ENCODE measurements around the gene INPPL1.
"Not testable (repeated sequence)": the region's sequence is repeated elsewhere in the genome, so short reads cannot be mapped to it uniquely, and the experiment has no call there.

Gene INPPL1, protein sequence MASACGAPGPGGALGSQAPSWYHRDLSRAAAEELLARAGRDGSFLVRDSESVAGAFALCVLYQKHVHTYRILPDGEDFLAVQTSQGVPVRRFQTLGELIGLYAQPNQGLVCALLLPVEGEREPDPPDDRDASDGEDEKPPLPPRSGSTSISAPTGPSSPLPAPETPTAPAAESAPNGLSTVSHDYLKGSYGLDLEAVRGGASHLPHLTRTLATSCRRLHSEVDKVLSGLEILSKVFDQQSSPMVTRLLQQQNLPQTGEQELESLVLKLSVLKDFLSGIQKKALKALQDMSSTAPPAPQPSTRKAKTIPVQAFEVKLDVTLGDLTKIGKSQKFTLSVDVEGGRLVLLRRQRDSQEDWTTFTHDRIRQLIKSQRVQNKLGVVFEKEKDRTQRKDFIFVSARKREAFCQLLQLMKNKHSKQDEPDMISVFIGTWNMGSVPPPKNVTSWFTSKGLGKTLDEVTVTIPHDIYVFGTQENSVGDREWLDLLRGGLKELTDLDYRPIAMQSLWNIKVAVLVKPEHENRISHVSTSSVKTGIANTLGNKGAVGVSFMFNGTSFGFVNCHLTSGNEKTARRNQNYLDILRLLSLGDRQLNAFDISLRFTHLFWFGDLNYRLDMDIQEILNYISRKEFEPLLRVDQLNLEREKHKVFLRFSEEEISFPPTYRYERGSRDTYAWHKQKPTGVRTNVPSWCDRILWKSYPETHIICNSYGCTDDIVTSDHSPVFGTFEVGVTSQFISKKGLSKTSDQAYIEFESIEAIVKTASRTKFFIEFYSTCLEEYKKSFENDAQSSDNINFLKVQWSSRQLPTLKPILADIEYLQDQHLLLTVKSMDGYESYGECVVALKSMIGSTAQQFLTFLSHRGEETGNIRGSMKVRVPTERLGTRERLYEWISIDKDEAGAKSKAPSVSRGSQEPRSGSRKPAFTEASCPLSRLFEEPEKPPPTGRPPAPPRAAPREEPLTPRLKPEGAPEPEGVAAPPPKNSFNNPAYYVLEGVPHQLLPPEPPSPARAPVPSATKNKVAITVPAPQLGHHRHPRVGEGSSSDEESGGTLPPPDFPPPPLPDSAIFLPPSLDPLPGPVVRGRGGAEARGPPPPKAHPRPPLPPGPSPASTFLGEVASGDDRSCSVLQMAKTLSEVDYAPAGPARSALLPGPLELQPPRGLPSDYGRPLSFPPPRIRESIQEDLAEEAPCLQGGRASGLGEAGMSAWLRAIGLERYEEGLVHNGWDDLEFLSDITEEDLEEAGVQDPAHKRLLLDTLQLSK

DNA sequence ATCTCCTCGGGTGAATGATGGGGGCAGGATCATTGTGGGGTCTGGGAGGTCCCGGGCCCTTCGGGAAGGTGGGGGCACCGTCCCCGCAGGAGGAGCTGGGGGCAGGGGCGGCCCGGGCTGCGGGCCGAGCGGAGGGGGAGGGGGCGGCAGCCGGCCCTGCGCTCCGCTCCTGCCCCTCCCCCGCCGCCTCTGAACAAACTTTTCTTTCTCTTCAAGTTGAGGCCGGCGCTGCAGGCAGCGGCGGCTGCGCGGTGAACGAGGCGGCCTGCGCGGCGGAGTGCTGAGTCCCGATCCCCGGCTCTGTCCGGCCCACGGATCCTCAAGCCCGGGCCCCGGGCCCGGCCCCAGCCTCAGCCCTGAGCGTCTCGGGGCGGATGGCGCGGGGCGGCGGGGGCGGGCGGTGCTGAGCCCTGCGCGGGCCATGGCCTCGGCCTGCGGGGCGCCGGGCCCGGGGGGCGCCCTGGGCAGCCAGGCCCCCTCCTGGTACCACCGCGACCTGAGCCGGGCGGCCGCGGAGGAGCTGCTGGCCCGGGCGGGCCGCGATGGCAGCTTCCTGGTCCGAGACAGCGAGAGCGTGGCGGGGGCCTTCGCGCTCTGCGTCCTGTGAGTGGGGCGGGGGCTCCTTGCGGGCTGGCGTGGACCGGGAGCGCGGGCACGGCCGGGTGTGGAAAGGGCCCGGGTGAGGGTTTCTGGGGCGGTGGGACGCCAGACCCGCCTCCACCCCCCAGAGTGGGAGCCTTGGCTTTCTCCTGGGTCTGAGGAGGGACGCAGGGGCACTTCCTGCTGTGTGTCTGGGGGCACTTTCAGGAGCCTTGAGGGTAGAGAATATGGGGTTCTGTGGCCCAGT, at the start of gene INPPL1:
Gene INPPL1 (plus strand): TSS at position 204 of the 847 bp plus-strand sequence. CDS start 218 bp downstream, at position 422.
- no peak for DNase-seq

DNA sequence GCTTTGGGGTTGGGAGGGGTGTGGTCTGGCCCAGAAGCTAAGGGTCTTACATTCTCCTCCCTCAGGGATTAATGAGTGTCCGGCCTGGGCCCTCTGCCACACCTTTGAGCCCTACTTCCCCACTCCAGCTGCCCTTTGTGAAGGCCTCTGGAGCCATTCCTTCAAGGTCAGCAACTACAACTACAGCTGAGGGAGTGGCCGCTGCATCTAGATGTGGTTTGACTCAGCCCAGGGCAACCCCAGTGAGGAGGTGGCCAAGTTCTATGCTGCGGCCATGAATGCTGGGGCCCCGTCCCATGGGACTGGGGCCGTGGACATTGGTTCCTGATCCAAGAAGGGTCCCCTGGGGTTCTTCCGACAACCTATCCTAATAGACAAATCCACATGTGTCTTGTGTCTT, 46.9 kb upstream of the INPPL1 start:
- no peak for DNase-seq

GRCh38 chr11:72179049-72179803, 45.3 kb upstream of the INPPL1 start:
- DNase-seq: no peak

GRCh38 chr11:72179804-72180396, 44.7 kb upstream of the INPPL1 start:
- DNase-seq: no peak

GRCh38 chr11:72180892-72181552, 43.5 kb upstream of the INPPL1 start:
- DNase-seq: not testable (repeated sequence)

GRCh38 chr11:72181553-72181958, 43.0 kb upstream of the INPPL1 start:
- not testable (repeated sequence) for DNase-seq

- DNase-seq: no peak
Measured at GRCh38 chr11:72188267-72188666, 36.3 kb upstream of the INPPL1 start.

- DNase-seq: no peak
Measured at GRCh38 chr11:72189455-72190250, 34.9 kb upstream of the INPPL1 start.

DNA sequence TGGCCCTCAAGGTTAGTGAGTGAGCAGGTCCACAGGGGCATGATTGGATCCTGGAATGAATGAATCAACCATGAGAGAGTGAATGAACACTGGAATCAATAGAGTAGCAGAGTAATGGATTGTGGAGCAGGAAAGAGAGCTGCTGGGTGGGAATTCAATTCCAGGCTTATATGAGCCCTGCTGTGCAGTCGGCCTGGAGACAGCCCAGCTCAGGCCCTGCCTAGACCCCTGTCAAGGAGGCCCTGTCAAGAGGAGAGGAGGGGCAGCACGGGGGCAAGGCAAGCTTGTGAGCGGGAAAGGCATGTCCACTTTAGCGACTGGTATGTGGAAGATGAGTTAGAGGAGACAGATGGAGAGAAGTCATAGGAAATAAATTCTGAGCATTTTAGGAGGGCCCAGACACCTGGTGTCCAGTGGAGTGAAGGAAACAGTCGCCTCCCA, 33.9 kb upstream of the INPPL1 start:
- no peak for DNase-seq

GRCh38 chr11:72191961-72192381, 32.6 kb upstream of the INPPL1 start, which contains the start of gene FOLR1:
TSS of gene FOLR1 (plus strand) at chr11:72192140. CDS start at chr11:72192174, 34 bp downstream.
- DNase-seq: no peak

GRCh38 chr11:72195518-72196270, 28.9 kb upstream of the INPPL1 start:
- no peak for DNase-seq

- not testable (repeated sequence) for DNase-seq
Measured at GRCh38 chr11:72201445-72201844, 23.1 kb upstream of the INPPL1 start.

- DNase-seq: no peak
Measured at GRCh38 chr11:72202571-72202970, 22.0 kb upstream of the INPPL1 start.

- DNase-seq: no peak
Measured at GRCh38 chr11:72203163-72203562, 21.4 kb upstream of the INPPL1 start.

- DNase-seq: no peak
Measured at GRCh38 chr11:72204886-72205285, 19.7 kb upstream of the INPPL1 start.

GRCh38 chr11:72206794-72207193, 17.8 kb upstream of the INPPL1 start:
- DNase-seq: not testable (repeated sequence)

DNA sequence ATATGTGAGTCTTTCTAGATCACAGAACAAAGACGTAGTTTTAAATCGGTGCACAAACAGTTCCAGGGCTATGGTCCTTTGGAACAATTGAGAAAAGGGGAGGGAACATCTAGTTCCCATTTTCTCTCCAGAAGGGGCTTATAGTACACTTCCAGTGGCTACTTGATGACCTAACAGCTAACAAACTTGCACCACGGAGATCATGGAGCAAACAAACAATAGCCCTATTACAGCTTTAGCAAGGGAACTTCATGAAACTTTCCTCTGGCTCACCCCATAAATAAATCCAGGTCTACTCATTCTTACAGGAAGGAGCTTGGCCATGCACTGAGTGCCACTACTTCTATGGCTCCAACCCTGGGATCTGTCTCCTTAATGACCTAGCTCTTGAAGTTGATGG, 16.3 kb upstream of the INPPL1 start:
- no peak for DNase-seq

- no peak for DNase-seq
Measured at GRCh38 chr11:72209101-72209500, 15.5 kb upstream of the INPPL1 start.
